Panc1 (cell line): ENCODE measurements around the gene PHC1. TPM values are rescaled to one million over a fixed set of nuclear protein-coding genes. Genes with fewer than 3 reads are reported as not detected.

Experiments
- ATAC-seq: fragments of 200-7000 bp; cut with Tn5 transposase; 2 replicates; pipeline ENCODE4 v1.9.1; 2020; ENCODE audit warnings: mild to moderate bottlenecking, moderate library complexity
- BruUV-seq: library from RNA; stranded (reverse); fragments of 400-500 nt; replicated peaks from 2 replicates; lab custom pipeline; 2021; lab: Mats Ljungman, UMichigan
- CTCF ChIA-PET: fragments of 300-600 bp; sonication (Branson Sonifier 250); formaldehyde crosslinking; loops from one replicate; lab custom pipeline; 2022; ENCODE audit warnings: antibody characterized with exemption; lab: Charles Lee
- POLR2A ChIA-PET: fragments of 300-600 bp; sonication (Branson Sonifier 250); formaldehyde crosslinking; loops from one replicate; lab custom pipeline; 2022; ENCODE audit warnings: antibody characterized with exemption; lab: Charles Lee
- DNase-seq: peaks from one replicate; pipeline ENCODE4 v3.0.0-alpha.2; 2010; ENCODE audit warnings: low read depth, low spot score
- H3K27ac ChIP-seq: 2 replicates; pipeline ENCODE4 v1.5.1; 2011; ENCODE audit warnings: mild to moderate bottlenecking, low read length, inconsistent platforms
- H3K27me3 ChIP-seq: fragments of 200-500 bp; sonication (Bioruptor generic); 2 replicates; pipeline ENCODE4 v1.6.0; 2014; ENCODE audit warnings: low read length, inconsistent platforms; ENCODE audit not compliant: control insufficient read depth, insufficient read depth
- H3K36me3 ChIP-seq: fragments of 200-500 bp; sonication (Bioruptor generic); 2 replicates; pipeline ENCODE4 v1.5.1; 2014; ENCODE audit warnings: inconsistent platforms, mild to moderate bottlenecking, low read length, moderate library complexity; ENCODE audit not compliant: control insufficient read depth, insufficient read depth
- H3K4me1 ChIP-seq: 2 replicates; pipeline ENCODE4 v1.5.1; 2011; ENCODE audit warnings: inconsistent platforms, mild to moderate bottlenecking, low read length, moderate library complexity; ENCODE audit not compliant: control insufficient read depth, insufficient read depth
- H3K4me3 ChIP-seq, 2 experiments: 2 replicates each; pipeline ENCODE4 v1.5.1; 2011 to 2012; ENCODE audit warnings: low read depth in 2 of 2, low read length in 2 of 2, mild to moderate bottlenecking in 2 of 2, inconsistent platforms in 1 of 2, moderate library complexity in 1 of 2
- H3K9me3 ChIP-seq: fragments of 200-500 bp; sonication (Bioruptor generic); 2 replicates; pipeline ENCODE4 v1.5.1; 2014; ENCODE audit warnings: low read depth, mild to moderate bottlenecking, inconsistent platforms, low read length, moderate library complexity; ENCODE audit not compliant: control insufficient read depth, insufficient read depth
- POLR2AphosphoS5 ChIP-seq: IDR thresholded peaks from 2 replicates; pipeline ENCODE4 v1.6.1; 2012; ENCODE audit warnings: mild to moderate bottlenecking, low read depth, low read length, moderate library complexity
- SIN3A ChIP-seq: IDR thresholded peaks from 2 replicates; pipeline ENCODE4 v1.6.1; 2012; ENCODE audit warnings: low read depth, mild to moderate bottlenecking, low read length, moderate library complexity, borderline replicate concordance; ENCODE audit not compliant: insufficient read depth
- TCF7L2 ChIP-seq: IDR thresholded peaks from 2 replicates; pipeline ENCODE4 v1.6.1; 2011; ENCODE audit warnings: mild to moderate bottlenecking, low read depth, low read length, inconsistent platforms
- in situ Hi-C: cut with HindIII; loops from 2 replicates; pipeline ENCODE4 v1.10.0; 2016; ENCODE audit warnings: low sequenced_read_pairs, low pct_unique_long_range_greater_than_20kb
- intact Hi-C: fragments of 100-400 bp; cut with micrococcal nuclease; formaldehyde crosslinking; loops from one replicate; pipeline ENCODE4 v1.10.0; 2022; ENCODE audit not compliant: unreplicated experiment
- total RNA-seq: library from RNA; stranded (reverse); gene quantifications from one replicate; pipeline ENCODE4 v1.2.1, GENCODE V29; 2021; ENCODE audit not compliant: unreplicated experiment
- TF ChIP-seq, protein P1 (sequence below), 2 experiments: IDR thresholded peaks; 2 replicates each; pipeline ENCODE4 v1.6.1; 2011 to 2012; ENCODE audit warnings: low read depth in 2 of 2, control low read depth in 1 of 2, low read length in 1 of 2, mild to moderate bottlenecking in 1 of 2, moderate library complexity in 1 of 2; ENCODE audit not compliant: insufficient read depth in 1 of 2
- TF ChIP-seq, protein P2 (sequence below): fragments of 450-650 bp; IDR thresholded peaks from 2 replicates; pipeline ENCODE4 v1.5.1; 2017; ENCODE audit warnings: mild to moderate bottlenecking

Gene PHC1
- total RNA-seq, 1 experiment from 2014 or later: 15.6 TPM

DNA sequence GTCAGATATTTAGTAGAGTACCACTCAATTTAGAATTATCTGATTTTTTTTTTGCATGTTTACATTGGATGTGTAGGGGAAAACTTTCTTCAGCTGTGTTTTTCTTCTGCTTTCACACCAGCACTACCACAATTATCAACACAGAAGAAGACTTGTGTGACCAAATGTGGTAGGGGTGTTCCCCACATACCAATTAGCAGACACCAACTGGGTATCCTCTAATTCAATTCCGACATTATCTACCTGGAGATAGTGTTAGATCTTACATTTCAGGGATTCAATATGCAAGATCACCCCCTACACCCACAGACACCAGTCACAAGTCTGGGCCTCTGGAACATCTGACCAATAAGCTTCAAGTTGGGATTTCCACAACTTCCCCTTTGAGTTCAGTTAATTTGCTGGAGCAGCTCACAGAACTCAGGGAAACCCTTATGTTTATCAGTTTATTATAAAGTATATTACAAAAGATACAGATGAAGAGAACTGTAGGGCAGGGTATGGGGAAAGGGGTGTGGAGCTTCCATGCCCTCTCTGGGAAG lies 71.0 kb downstream of the PHC1 start:
- POLR2A ChIA-PET: no interaction called here
- CTCF ChIA-PET: no interaction called here
- H3K4me1 ChIP-seq: no peaks in the 10 kb centered on the region
- ATAC-seq: no peak
- H3K36me3 ChIP-seq: no peaks in the 10 kb centered on the region
- H3K4me3 ChIP-seq: no peak overlapping the region
- BruUV-seq: no TSS peak
- no peak overlapping the region for H3K27ac ChIP-seq
- no peaks in the 10 kb centered on the region for H3K27me3 ChIP-seq
- in situ Hi-C loops: no loop called here
- TF ChIP-seq SIN3A (no peak), TCF7L2 (no peak), POLR2AphosphoS5 (no peak)
- TF ChIP-seq, protein P1, sequence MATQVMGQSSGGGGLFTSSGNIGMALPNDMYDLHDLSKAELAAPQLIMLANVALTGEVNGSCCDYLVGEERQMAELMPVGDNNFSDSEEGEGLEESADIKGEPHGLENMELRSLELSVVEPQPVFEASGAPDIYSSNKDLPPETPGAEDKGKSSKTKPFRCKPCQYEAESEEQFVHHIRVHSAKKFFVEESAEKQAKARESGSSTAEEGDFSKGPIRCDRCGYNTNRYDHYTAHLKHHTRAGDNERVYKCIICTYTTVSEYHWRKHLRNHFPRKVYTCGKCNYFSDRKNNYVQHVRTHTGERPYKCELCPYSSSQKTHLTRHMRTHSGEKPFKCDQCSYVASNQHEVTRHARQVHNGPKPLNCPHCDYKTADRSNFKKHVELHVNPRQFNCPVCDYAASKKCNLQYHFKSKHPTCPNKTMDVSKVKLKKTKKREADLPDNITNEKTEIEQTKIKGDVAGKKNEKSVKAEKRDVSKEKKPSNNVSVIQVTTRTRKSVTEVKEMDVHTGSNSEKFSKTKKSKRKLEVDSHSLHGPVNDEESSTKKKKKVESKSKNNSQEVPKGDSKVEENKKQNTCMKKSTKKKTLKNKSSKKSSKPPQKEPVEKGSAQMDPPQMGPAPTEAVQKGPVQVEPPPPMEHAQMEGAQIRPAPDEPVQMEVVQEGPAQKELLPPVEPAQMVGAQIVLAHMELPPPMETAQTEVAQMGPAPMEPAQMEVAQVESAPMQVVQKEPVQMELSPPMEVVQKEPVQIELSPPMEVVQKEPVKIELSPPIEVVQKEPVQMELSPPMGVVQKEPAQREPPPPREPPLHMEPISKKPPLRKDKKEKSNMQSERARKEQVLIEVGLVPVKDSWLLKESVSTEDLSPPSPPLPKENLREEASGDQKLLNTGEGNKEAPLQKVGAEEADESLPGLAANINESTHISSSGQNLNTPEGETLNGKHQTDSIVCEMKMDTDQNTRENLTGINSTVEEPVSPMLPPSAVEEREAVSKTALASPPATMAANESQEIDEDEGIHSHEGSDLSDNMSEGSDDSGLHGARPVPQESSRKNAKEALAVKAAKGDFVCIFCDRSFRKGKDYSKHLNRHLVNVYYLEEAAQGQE (IDR thresholded peaks at IDR 0.05; ENCODE audit: insufficient read depth in 1 of 2, low read depth in 2 of 2, low read length in 1 of 2): no peak
- TF ChIP-seq, protein P2, sequence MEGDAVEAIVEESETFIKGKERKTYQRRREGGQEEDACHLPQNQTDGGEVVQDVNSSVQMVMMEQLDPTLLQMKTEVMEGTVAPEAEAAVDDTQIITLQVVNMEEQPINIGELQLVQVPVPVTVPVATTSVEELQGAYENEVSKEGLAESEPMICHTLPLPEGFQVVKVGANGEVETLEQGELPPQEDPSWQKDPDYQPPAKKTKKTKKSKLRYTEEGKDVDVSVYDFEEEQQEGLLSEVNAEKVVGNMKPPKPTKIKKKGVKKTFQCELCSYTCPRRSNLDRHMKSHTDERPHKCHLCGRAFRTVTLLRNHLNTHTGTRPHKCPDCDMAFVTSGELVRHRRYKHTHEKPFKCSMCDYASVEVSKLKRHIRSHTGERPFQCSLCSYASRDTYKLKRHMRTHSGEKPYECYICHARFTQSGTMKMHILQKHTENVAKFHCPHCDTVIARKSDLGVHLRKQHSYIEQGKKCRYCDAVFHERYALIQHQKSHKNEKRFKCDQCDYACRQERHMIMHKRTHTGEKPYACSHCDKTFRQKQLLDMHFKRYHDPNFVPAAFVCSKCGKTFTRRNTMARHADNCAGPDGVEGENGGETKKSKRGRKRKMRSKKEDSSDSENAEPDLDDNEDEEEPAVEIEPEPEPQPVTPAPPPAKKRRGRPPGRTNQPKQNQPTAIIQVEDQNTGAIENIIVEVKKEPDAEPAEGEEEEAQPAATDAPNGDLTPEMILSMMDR: no peak
- no peaks in the 10 kb centered on the region for H3K9me3 ChIP-seq
- intact Hi-C loops: no loop called here
- DNase-seq: no peak

DNA sequence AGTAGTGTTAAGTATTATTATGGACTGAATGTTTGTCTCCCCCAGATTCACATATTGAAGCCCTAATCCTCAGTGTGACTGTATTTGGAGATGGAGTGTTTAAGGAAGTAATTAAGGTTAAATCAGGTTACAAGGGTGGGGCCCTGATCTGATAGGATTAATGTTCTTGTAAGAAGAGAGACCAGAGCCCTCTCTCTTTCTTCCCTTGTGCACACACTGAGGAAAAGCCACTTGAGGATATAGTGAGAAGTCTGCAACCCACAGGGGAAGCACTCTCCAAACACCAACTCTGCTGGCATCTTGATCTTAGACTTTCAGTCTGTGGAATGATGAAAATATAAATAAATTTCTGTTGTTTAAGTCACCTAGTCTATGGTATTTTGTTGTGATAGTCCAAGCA lies 72.9 kb downstream of the PHC1 start:
- Histone ChIP-seq H3K9me3 (no peaks in the 10 kb centered on the region), H3K4me1 (no peaks in the 10 kb centered on the region), H3K4me3 (no peak overlapping the region), H3K27ac (no peak overlapping the region), H3K36me3 (no peaks in the 10 kb centered on the region), H3K27me3 (no peaks in the 10 kb centered on the region)
- in situ Hi-C loops (no loop called here), intact Hi-C loops (no loop called here)
- no peak for DNase-seq
- ChIA-PET POLR2A (no interaction called here), CTCF (no interaction called here)
- no TSS peak for BruUV-seq
- TF ChIP-seq SIN3A: no peak
- TF ChIP-seq, protein P1 (IDR thresholded peaks at IDR 0.05; ENCODE audit: insufficient read depth in 1 of 2, low read depth in 2 of 2, low read length in 1 of 2): no peak
- no peak for TF ChIP-seq TCF7L2
- no peak for TF ChIP-seq POLR2AphosphoS5
- TF ChIP-seq, protein P2: no peak
- ATAC-seq: no peak
